ENCODE results near the gene GTF2A1. TPM values are rescaled to one million over a fixed set of nuclear protein-coding genes. Genes with fewer than 3 reads are reported as not detected.

GTF2A1 gene
- total RNA-seq, 2 experiments from 2014 or later, result 34.2 to 36.0 TPM

GRCh38 chr14:81193924-81194633 is 26.7 kb downstream of the GTF2A1 start:
- H3K27me3 Mint-ChIP-seq, result no peaks in the 10 kb centered on the region
- H3K4me1 Mint-ChIP-seq, result peaks cover 44% of the 10 kb centered on the region
- no peak overlapping the region for H3K4me3 Mint-ChIP-seq
- peak; percentile 38 for DNase-seq
- peak overlapping the region; percentile 52 for H3K27ac Mint-ChIP-seq
- peaks cover 60% of the 10 kb centered on the region for H3K36me3 Mint-ChIP-seq (ENCODE audit: low read depth)
- ChIA-PET POLR2A (interaction anchor here (0.7 to 1.9 kb wide), 5 partner anchors 8 to 27 kb away, joined by 3 to 5 read pairs (median 3); partner anchors contain the start of gene GTF2A1), CTCF (no interaction called here)
- H3K9me3 Mint-ChIP-seq, result no peaks in the 10 kb centered on the region

- peaks cover 53% of the 10 kb centered on the region for H3K4me1 Mint-ChIP-seq
- ChIA-PET POLR2A (interaction anchor here (0.6 to 1.4 kb wide), 4 partner anchors 22 to 233 kb away, joined by 3 to 6 read pairs (median 4); no protein-coding TSS in a partner anchor), CTCF (interaction anchor here (0.7 to 1.3 kb wide), 3 partner anchors 17 to 29 kb away, joined by 3 to 5 read pairs (median 3); partner anchors contain the start of gene GTF2A1)
- peaks cover 66% of the 10 kb centered on the region for H3K36me3 Mint-ChIP-seq (ENCODE audit: low read depth)
- H3K27ac Mint-ChIP-seq, result peak overlapping the region; percentile 75
- H3K9me3 Mint-ChIP-seq, result no peaks in the 10 kb centered on the region
- peak; percentile 24 for DNase-seq
- H3K4me3 Mint-ChIP-seq, result peak overlapping the region; percentile 33
- H3K27me3 Mint-ChIP-seq, result no peaks in the 10 kb centered on the region
Observed at GRCh38 chr14:81192594-81192993, 28.2 kb downstream of the GTF2A1 start.

- Mint-ChIP-seq H3K36me3 (ENCODE audit: low read depth) (peaks cover 58% of the 10 kb centered on the region), H3K4me1 (peaks cover 54% of the 10 kb centered on the region)
- CTCF ChIA-PET, result interaction anchor here (0.8 to 1.7 kb wide), 4 partner anchors 17 to 277 kb away, joined by 3 to 5 read pairs (median 4); no protein-coding TSS in a partner anchor
Observed at GRCh38 chr14:81187832-81188522, 32.8 kb downstream of the GTF2A1 start.

GRCh38 chr14:81179631-81180030 is 41.1 kb downstream of the GTF2A1 start:
- POLR2A ChIA-PET, result interaction anchor here (0.7 kb wide), 1 partner anchor 8 kb away, joined by 3 read pairs; no protein-coding TSS in a partner anchor
- Mint-ChIP-seq H3K36me3 (ENCODE audit: low read depth) (peaks cover 45% of the 10 kb centered on the region), H3K4me1 (peaks cover 39% of the 10 kb centered on the region), H3K9me3 (no peaks in the 10 kb centered on the region), H3K27ac (no peak overlapping the region), H3K4me3 (no peak overlapping the region), H3K27me3 (no peaks in the 10 kb centered on the region)
- no peak for DNase-seq
- CTCF ChIA-PET, result interaction anchor here (1.3 to 1.5 kb wide), 3 partner anchors 8 to 285 kb away, joined by 3 to 6 read pairs (median 4); no protein-coding TSS in a partner anchor

More at GRCh38 chr14:81187832-81188522, 32.8 kb downstream of the GTF2A1 start:
- H3K27me3 Mint-ChIP-seq, result no peaks in the 10 kb centered on the region
- POLR2A ChIA-PET, result interaction anchor here (2.0 to 3.3 kb wide), 2 partner anchors 17 to 31 kb away, joined by 6 to 20 read pairs; no protein-coding TSS in a partner anchor
- peak overlapping the region; percentile 35 for H3K27ac Mint-ChIP-seq
- H3K4me3 Mint-ChIP-seq, result no peak overlapping the region
- no peaks in the 10 kb centered on the region for H3K9me3 Mint-ChIP-seq
- no peak for DNase-seq

GRCh38 chr14:81178063-81178462 is 42.7 kb downstream of the GTF2A1 start:
- Mint-ChIP-seq H3K4me3 (no peak overlapping the region), H3K27me3 (no peaks in the 10 kb centered on the region), H3K27ac (peak overlapping the region; percentile 13), H3K4me1 (peaks cover 29% of the 10 kb centered on the region), H3K36me3 (ENCODE audit: low read depth) (peaks cover 40% of the 10 kb centered on the region), H3K9me3 (no peaks in the 10 kb centered on the region)
- ChIA-PET CTCF (interaction anchor here (1.1 kb wide), 1 partner anchor 15 kb away, joined by 3 read pairs; no protein-coding TSS in a partner anchor), POLR2A (interaction anchor here (1.8 to 2.8 kb wide), 2 partner anchors 41 to 43 kb away, joined by 6 to 7 read pairs; partner anchors contain the start of gene GTF2A1)
- DNase-seq, result no peak

- Mint-ChIP-seq H3K9me3 (no peaks in the 10 kb centered on the region), H3K4me3 (peak overlapping the region; percentile 16), H3K36me3 (ENCODE audit: low read depth) (peaks cover 32% of the 10 kb centered on the region), H3K27ac (peak overlapping the region; percentile 22), H3K27me3 (no peaks in the 10 kb centered on the region), H3K4me1 (peaks cover 30% of the 10 kb centered on the region)
- CTCF ChIA-PET, result no interaction called here
- POLR2A ChIA-PET, result interaction anchor here (0.7 to 2.8 kb wide), 5 partner anchors 42 to 393 kb away, joined by 3 to 9 read pairs (median 6); partner anchors contain the start of gene GTF2A1
- DNase-seq, result no peak
Observed at GRCh38 chr14:81177225-81177624, 43.5 kb downstream of the GTF2A1 start.

GRCh38 chr14:81176241-81176640 is 44.5 kb downstream of the GTF2A1 start:
- no peaks in the 10 kb centered on the region for H3K27me3 Mint-ChIP-seq
- H3K9me3 Mint-ChIP-seq, result no peaks in the 10 kb centered on the region
- peaks cover 38% of the 10 kb centered on the region for H3K4me1 Mint-ChIP-seq
- ChIA-PET POLR2A (interaction anchor here (0.6 to 2.8 kb wide), 4 partner anchors 18 to 124 kb away, joined by 3 to 9 read pairs (median 5); partner anchors contain the start of gene GTF2A1), CTCF (interaction anchor here (1.0 to 2.6 kb wide), 3 partner anchors 11 to 189 kb away, joined by 3 to 9 read pairs (median 3); no protein-coding TSS in a partner anchor)
- no peak overlapping the region for H3K4me3 Mint-ChIP-seq
- H3K36me3 Mint-ChIP-seq (ENCODE audit: low read depth), result peaks cover 24% of the 10 kb centered on the region
- no peak overlapping the region for H3K27ac Mint-ChIP-seq
- DNase-seq, result no peak

GRCh38 chr14:81172881-81173280 is 47.9 kb downstream of the GTF2A1 start:
- ChIA-PET POLR2A (interaction anchor here (1.1 kb wide), 1 partner anchor 231 kb away, joined by 4 read pairs; no protein-coding TSS in a partner anchor), CTCF (interaction anchor here (1.0 to 4.4 kb wide), 3 partner anchors 12 to 215 kb away, joined by 3 to 33 read pairs (median 4); partner anchors contain the start of gene TSHR)
- H3K4me1 Mint-ChIP-seq, result peaks cover 59% of the 10 kb centered on the region
- H3K27ac Mint-ChIP-seq, result no peak overlapping the region
- H3K27me3 Mint-ChIP-seq, result no peaks in the 10 kb centered on the region
- no peak overlapping the region for H3K4me3 Mint-ChIP-seq
- H3K9me3 Mint-ChIP-seq, result no peaks in the 10 kb centered on the region
- DNase-seq, result no peak
- peaks cover 9% of the 10 kb centered on the region for H3K36me3 Mint-ChIP-seq (ENCODE audit: low read depth)

GRCh38 chr14:81172353-81172752 is 48.4 kb downstream of the GTF2A1 start:
- POLR2A ChIA-PET, result interaction anchor here (0.9 to 1.1 kb wide), 2 partner anchors 49 to 230 kb away, joined by 4 to 6 read pairs; partner anchors contain the start of gene GTF2A1
- CTCF ChIA-PET, result interaction anchor here (1.0 to 4.4 kb wide), 4 partner anchors 13 to 215 kb away, joined by 3 to 33 read pairs (median 4); partner anchors contain the start of gene TSHR
- no peaks in the 10 kb centered on the region for H3K27me3 Mint-ChIP-seq
- H3K36me3 Mint-ChIP-seq (ENCODE audit: low read depth), result peaks cover 9% of the 10 kb centered on the region
- no peak overlapping the region for H3K4me3 Mint-ChIP-seq
- no peak for DNase-seq
- H3K9me3 Mint-ChIP-seq, result no peaks in the 10 kb centered on the region
- peaks cover 55% of the 10 kb centered on the region for H3K4me1 Mint-ChIP-seq
- peak overlapping the region; percentile 55 for H3K27ac Mint-ChIP-seq

- ChIA-PET POLR2A (interaction anchor here (0.8 to 2.3 kb wide), 17 partner anchors 9 to 361 kb away, joined by 3 to 20 read pairs (median 5); partner anchors contain the start of genes CEP128, GTF2A1 and TSHR), CTCF (interaction anchor here (0.7 to 4.4 kb wide), 27 partner anchors 9 to 294 kb away, joined by 3 to 33 read pairs (median 5); partner anchors contain the start of genes CEP128, GTF2A1 and TSHR)
- no peaks in the 10 kb centered on the region for H3K9me3 Mint-ChIP-seq
- peaks cover 46% of the 10 kb centered on the region for H3K4me1 Mint-ChIP-seq
- DNase-seq, result no peak
- no peaks in the 10 kb centered on the region for H3K27me3 Mint-ChIP-seq
- peak overlapping the region; percentile 89 for H3K27ac Mint-ChIP-seq
- H3K36me3 Mint-ChIP-seq (ENCODE audit: low read depth), result peaks cover 4% of the 10 kb centered on the region
- H3K4me3 Mint-ChIP-seq, result peak overlapping the region; percentile 84
Observed at GRCh38 chr14:81170829-81171195, 49.9 kb downstream of the GTF2A1 start.

- Mint-ChIP-seq H3K4me3 (peak overlapping the region; percentile 84), H3K4me1 (peaks cover 46% of the 10 kb centered on the region), H3K27ac (peak overlapping the region; percentile 89), H3K36me3 (ENCODE audit: low read depth) (peaks cover 4% of the 10 kb centered on the region), H3K27me3 (no peaks in the 10 kb centered on the region), H3K9me3 (no peaks in the 10 kb centered on the region)
- DNase-seq, result peak; percentile 90
- POLR2A ChIA-PET, result interaction anchor here (0.7 to 2.3 kb wide), 21 partner anchors 9 to 362 kb away, joined by 3 to 20 read pairs (median 5); partner anchors contain the start of genes CEP128, GTF2A1 and TSHR
- CTCF ChIA-PET, result interaction anchor here (0.6 to 4.4 kb wide), 29 partner anchors 9 to 306 kb away, joined by 3 to 33 read pairs (median 5); partner anchors contain the start of genes CEP128, GTF2A1 and TSHR
Observed at GRCh38 chr14:81170104-81170828, 50.5 kb downstream of the GTF2A1 start.
